HG02678 (cell line): ENCODE measurements around the gene MBD6.
A peak's percentile ranks its signal among the peaks of the same experiment; 100 is the strongest.
"Not testable (repeated sequence)": the region's sequence is repeated elsewhere in the genome, so short reads cannot be mapped to it uniquely, and the experiment has no call there.

Experiments
- ATAC-seq: cut with Tn5 transposase; IDR thresholded peaks from one replicate; pipeline ENCODE4 v1.9.1; 2021; ENCODE audit warnings: mild to moderate bottlenecking, moderate library complexity; ENCODE audit not compliant: unreplicated experiment

Gene MBD6

DNA sequence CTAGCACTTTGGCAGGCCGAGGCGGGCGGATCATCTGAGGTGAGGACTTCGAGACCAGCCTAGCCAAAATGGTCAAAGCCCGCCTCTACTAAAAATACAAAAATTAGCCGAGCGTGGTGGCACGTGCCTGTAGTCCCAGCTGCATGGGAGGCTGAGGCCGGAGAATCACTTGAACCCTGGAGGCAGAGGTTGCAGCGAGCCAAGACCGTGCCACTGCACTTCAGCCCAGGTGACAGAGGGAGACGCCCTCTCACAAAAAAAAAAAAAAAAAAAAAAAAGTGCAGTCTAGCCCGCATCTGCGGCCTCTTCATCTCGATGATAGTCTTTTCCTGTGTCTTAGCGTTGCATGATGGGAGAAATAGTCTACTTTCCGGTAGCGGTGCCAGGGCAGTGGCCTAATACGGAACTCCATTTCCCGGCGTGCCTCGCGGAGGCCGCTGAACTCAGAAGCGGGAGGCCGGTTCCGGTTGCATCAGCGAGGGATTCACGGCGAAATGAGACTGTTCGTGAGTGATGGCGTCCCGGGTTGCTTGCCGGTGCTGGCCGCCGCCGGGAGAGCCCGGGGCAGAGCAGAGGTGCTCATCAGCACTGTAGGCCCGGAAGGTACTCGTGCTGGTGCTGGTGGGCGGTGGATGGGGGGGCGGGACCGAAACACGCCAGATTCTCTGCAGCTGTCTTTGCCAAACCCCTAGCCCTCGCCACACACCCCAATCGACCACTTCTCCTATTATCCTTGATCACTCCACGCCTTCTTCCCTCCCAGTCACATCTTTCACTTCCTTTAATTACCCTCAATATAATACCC is 34.8 kb upstream of the MBD6 start, which contains the start of gene MARS1:
MARS1 (plus strand) TSS at position 472 of the 805 bp plus-strand sequence; CDS start at position 495, 23 bp downstream.
- ATAC-seq = peak; percentile 98

DNA sequence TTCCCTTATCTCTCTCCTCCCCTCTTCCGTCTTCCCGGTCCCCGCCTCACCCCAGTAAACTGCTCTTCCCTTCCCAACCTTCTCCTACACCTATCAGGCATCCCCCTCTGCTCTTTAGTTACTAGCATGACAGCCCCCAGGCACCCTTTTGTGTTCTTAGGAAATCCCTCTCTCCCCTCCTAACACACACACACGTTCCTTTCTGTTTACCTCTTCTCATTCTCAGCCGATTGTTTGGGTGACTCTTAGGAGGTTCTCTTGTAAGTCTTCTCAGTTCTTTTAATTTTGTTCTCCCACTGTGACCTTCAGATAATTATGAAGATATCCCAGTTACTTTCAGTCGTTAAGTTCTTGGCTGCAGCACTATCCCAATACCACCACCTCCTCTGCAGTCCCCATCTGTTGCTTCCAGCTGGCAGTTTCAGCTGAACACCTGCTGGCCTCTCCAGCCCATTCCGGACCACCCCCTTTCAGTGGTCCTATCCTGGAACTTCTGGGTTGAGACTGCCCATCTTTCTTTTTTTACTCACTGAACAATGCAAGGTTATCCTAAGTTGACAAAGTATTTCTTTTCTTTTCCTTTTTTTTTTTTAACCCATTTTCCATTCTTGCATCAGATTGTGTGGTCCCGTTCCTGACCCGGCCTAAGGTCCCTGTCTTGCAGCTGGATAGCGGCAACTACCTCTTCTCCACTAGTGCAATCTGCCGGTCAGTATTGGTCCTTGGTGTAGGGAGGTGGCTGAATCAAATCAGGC is 34.0 kb upstream of the MBD6 start:
- no peak for ATAC-seq

DNA sequence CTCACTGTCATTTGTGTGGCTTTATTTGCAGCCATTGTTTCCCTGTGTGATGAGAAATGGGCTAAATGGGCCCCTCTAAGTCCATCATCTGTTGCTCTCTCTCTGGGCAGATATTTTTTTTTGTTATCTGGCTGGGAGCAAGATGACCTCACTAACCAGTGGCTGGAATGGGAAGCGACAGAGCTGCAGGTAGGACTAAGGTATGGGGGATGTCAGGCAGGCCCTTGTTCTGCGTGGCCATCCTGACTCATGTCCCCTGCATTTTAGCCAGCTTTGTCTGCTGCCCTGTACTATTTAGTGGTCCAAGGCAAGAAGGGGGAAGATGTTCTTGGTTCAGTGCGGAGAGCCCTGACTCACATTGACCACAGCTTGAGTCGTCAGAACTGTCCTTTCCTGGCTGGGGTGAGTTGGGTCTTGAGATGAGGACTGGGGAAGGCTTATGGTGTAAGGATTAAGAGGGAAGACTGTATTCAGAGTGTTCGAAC is 33.4 kb upstream of the MBD6 start:
- no peak for ATAC-seq

DNA sequence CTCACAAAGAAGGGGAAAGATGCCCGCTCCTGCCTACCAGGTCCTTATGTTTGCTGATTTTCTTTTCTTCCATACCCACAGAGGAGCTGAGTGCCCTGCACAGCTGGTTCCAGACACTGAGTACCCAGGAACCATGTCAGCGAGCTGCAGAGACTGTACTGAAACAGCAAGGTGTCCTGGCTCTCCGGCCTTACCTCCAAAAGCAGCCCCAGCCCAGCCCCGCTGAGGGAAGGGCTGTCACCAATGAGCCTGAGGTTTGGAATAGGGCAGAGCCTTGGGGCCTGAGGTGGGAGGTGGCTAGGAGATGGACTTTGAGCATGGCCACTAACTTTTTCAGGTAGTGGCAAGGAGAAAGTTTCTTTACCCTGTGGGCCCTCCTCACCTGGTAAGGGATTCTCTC is 32.5 kb upstream of the MBD6 start:
- ATAC-seq = no peak

- no peak for ATAC-seq
Observed at GRCh38 chr12:57491393-57492280, 31.0 kb upstream of the MBD6 start.

- not testable (repeated sequence) for ATAC-seq
Observed at GRCh38 chr12:57495051-57495701, 27.4 kb upstream of the MBD6 start.

DNA sequence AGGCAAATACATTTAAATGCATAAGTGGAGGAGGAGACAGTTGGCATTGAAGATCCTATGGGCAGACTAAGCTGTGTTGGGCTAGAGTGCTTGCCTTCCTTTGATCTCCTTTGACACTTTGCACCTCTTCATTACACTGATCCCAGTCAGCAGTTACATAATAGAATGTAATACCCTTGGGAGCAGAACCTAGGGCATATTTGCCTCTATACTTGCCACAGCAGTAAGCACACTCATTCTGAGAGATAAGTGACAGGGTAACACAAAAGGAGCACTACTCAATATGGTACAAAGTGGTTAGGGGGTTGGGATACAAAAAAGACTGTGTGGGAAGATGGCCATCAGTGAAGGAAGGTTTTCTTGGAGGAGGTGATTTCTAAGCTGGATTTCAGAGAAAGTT is 25.8 kb upstream of the MBD6 start:
- ATAC-seq = no peak

GRCh38 chr12:57497223-57498131 is 25.1 kb upstream of the MBD6 start:
- ATAC-seq = no peak

DNA sequence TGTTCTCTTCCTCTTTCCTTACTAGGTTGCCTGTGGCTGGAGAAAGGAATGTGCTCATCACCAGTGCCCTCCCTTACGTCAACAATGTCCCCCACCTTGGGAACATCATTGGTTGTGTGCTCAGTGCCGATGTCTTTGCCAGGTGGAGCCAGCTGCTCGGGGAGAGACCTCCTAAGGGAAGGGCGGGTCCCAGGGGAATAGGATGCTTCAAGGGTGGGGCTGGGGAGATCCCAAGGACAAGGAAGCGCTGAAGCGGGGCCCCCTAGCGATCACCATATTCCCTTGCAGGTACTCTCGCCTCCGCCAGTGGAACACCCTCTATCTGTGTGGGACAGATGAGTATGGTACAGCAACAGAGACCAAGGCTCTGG is 24.5 kb upstream of the MBD6 start:
- no peak for ATAC-seq

GRCh38 chr12:57498571-57498970 is 24.1 kb upstream of the MBD6 start:
- ATAC-seq = no peak

DNA sequence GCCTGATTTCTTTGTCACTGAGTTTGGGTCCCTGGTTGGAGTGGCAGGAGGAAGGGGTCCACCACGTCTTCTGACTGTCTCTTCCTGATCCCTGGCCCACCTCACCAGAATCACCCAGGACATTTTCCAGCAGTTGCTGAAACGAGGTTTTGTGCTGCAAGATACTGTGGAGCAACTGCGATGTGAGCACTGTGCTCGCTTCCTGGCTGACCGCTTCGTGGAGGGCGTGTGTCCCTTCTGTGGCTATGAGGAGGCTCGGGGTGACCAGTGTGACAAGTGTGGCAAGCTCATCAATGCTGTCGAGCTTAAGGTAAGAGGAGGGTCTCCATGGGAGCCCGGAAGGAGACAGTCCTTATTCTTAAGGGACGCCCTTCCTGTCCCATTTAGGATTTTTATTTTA is 22.4 kb upstream of the MBD6 start:
- no peak for ATAC-seq

DNA sequence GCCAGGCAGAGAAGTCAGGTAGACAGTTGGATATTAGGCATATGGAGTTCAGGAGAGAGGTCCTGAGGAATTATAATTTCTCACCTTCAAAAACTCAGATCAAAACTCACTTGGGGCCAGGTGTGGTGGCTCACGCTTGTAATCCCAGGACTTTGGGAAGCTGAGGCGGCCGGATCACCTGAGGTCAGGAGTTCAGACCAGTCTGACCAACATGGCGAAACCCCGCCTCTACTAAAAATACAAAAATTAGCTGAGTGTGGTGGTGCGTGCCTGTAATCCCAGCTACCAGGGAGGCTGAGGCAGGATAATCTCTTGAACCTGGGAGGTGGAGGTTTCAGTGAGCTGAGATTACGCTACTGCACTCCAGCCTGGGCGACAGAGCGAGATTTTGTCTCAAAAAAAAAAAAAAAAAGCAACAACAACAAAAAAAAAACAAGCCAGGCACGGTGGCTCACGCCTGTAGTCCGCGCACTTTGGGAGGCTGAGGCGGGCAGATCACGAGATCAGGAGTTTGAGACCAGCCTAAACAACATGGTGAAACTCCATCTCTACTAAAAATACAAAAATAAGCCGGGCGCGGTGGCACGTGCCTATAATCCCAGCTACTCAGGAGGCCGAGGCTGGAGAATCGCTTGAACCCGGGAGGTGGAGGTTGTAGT is 20.2 kb upstream of the MBD6 start:
- ATAC-seq = not testable (repeated sequence)

DNA sequence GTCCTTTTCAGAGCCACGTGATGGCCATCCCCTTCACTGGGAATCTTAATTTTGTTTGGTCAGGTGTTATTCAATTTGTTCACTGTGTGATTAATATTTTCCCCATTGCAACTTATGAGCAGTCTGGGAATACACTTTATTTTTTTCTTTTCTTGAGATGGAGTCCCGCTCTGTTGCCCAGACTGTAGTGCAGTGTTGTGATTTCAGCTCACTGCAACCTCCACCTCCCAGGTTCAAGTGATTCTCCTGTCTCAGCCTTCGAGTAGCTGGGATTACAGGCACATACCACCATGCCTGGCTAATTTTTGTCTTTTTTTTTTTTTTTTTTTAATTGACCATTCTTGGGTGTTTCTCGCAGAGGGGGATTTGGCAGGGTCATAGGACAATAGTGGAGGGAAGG is 16.1 kb upstream of the MBD6 start:
- ATAC-seq = not testable (repeated sequence)

- not testable (repeated sequence) for ATAC-seq
Observed at GRCh38 chr12:57507796-57508195, 14.8 kb upstream of the MBD6 start.

DNA sequence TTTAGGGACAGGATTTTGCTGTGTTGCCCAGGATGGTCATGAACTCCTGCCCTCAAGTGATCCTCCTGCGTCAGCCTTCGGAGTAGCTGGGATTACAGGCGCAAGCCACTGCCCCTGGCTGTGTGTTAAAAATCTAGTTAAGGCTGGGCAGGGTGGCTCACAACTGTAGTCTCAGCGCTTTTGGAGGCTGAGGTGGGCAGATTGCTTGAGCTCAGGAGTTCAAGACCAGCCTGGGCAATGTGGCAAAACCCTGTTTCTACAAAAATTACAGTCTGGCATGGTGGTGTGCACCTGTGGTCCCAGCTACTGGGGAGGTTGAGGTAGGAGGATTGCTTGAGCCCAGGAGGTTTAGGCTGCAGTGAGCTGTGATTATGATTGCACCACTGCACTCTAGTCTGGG is 11.5 kb upstream of the MBD6 start:
- no peak for ATAC-seq

DNA sequence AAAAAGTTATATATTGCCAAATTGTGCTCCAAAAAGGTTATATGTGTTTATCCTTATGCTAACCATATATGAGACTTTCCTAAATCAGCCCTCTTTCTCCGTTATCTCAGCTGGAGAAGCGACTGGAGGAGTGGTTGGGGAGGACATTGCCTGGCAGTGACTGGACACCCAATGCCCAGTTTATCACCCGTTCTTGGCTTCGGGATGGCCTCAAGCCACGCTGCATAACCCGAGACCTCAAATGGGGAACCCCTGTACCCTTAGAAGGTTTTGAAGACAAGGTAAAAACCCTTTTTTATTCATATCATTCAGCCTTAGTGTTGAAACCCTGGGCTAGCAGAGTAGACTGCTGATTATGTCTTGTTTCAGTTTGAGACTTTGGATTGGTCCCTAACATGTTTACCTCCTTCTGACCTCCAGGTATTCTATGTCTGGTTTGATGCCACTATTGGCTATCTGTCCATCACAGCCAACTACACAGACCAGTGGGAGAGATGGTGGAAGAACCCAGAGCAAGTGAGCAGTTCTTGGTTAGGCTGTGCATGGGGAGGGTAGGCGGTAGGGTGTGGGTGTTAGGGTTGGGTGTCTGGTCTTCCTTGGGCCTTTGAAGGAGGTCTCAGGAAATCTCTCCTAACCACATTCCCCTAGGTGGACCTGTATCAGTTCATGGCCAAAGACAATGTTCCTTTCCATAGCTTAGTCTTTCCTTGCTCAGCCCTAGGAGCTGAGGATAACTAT is 10.9 kb upstream of the MBD6 start:
- no peak for ATAC-seq

DNA sequence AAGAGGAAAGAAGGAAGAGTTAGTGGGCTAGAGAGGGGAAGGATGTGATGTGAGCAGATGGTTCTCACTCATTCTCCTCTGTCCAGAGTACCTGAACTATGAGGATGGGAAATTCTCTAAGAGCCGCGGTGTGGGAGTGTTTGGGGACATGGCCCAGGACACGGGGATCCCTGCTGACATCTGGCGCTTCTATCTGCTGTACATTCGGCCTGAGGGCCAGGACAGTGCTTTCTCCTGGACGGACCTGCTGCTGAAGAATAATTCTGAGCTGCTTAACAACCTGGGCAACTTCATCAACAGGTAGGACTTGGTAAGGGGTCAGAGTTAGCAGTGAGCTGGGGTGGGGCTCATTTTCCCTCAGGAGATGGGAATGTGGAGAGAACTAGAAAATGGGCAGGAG is 10.0 kb upstream of the MBD6 start:
- ATAC-seq = no peak

DNA sequence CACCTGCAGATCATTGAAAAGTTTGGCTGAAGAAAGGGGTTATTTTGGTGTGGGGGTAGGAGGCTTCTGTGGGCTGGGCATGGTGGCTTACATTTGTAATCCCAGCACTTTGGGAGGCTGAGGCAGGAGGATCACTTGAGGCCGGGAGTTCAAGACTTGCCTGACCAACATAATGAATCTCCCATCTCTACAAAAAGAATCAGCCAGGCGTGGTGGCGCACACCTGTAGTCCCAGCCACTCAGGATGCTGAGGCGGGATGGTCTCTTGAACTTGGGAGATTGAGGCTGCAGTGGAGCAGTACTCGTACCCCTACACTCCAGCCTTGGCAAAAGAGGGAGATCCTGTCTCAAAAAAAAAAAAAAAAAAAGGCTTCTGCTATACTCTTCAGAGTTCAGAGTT is 9.4 kb upstream of the MBD6 start:
- ATAC-seq = no peak
